Heart left ventricle (tissue), 16 donors: ENCODE results near the gene FGF8. TPM values are rescaled to one million over a fixed set of nuclear protein-coding genes. Genes with fewer than 3 reads are reported as not detected.

Experiments used
- ATAC-seq, 4 donors: fragments of 200-7000 bp; cut with Tn5 transposase; one replicate each; pipeline ENCODE4 v1.9.1; 2020 to 2022; ENCODE audit warnings: moderate library complexity in 4 of 4, mild to moderate bottlenecking in 3 of 4, moderate number of reproducible peaks in 1 of 4
- DNase-seq, 5 donors: peaks; one replicate each; pipeline ENCODE4 v3.0.0-alpha.2; 2020
- H3K27ac ChIP-seq, 12 donors: fragments of 200-600 bp; sonication (generic) in 4 of 12; one replicate each; pipeline versions ENCODE4 v1.5.0 to v1.8.0; 2016 to 2022; ENCODE audit warnings: mild to moderate bottlenecking in 2 of 12
- H3K27me3 ChIP-seq, 9 donors: fragments of 200-600 bp; sonication (generic) in 2 of 9; one replicate each; pipeline versions ENCODE4 v1.5.1 to v1.8.0; 2016 to 2022; ENCODE audit warnings: mild to moderate bottlenecking in 3 of 9
- H3K36me3 ChIP-seq, 9 donors: fragments of 200-600 bp; sonication (generic) in 2 of 9; one replicate each; pipeline versions ENCODE4 v1.5.0 to v1.8.0; 2018 to 2022; ENCODE audit warnings: mild to moderate bottlenecking in 2 of 9
- H3K4me1 ChIP-seq, 12 donors: fragments of 200-600 bp; sonication (generic) in 4 of 12; one replicate each; pipeline versions ENCODE4 v1.5.0 to v1.8.0; 2016 to 2022; ENCODE audit warnings: mild to moderate bottlenecking in 3 of 12
- H3K4me3 ChIP-seq, 12 donors: fragments of 200-600 bp; sonication (generic) in 4 of 12; one replicate each; pipeline versions ENCODE4 v1.5.0 to v1.8.0; 2017 to 2022; ENCODE audit warnings: mild to moderate bottlenecking in 9 of 12, moderate library complexity in 4 of 12
- H3K9me3 ChIP-seq, 12 donors: fragments of 200-600 bp; sonication (generic) in 4 of 12; one replicate each; pipeline versions ENCODE4 v1.5.0 to v1.8.0; 2016 to 2022; ENCODE audit warnings: mild to moderate bottlenecking in 1 of 12
- CTCF ChIP-seq, 12 donors: fragments of 200-600 bp; sonication (generic) in 4 of 12; IDR thresholded peaks; one replicate each; pipeline versions ENCODE4 v1.5.0 to v1.8.0; 2018 to 2022; ENCODE audit warnings: antibody characterized with exemption in 12 of 12, mild to moderate bottlenecking in 5 of 12
- POLR2A ChIP-seq, 2 donors: fragments of 450-650 bp; IDR thresholded peaks; one replicate each; pipeline ENCODE4 v1.6.1; 2017; ENCODE audit warnings: antibody characterized with exemption in 2 of 2, mild to moderate bottlenecking in 2 of 2, moderate library complexity in 2 of 2
- WGBS, 4 donors: extraction: QIAGEN DNeasy Blood & Tissue Kit in 2 of 4; methylation state at CpG; one replicate each; pipeline versions ENCODE4 v1.1.5 to v1.1.7; 2013 to 2018; 5-methylcytosine and 5-hydroxymethylcytosine counted together
- intact Hi-C, 10 donors: fragments of 100-400 bp; cut with DNase I; formaldehyde crosslinking; loops; one replicate each; pipeline versions ENCODE4 v1.11.1 to v1.14.2; 2022
- polyA plus RNA-seq, 2 donors: library from polyadenylated mRNA; stranded (reverse); fragments of 200-250 nt; gene quantifications; one replicate each; pipeline ENCODE4 v1.2.3, GENCODE V29; 2013
- total RNA-seq, 9 donors: library from RNA; depleted of rRNA in 2 of 9; stranded (reverse); fragments of >200 nt in 2 of 9; fragmentation: NEBNext Ultra II Directional in 3 of 9; extraction: Animal tissue kit (Norgen Biotek cat#: 25700) in 3 of 9; gene quantifications; one replicate each; pipeline versions ENCODE4 v1.1.0 to v1.2.4, GENCODE V29; 2016 to 2023
- donor health status: ischemic (EF 13 %, LVEDD 7.1; RV severe dilation, severe dysfunction).
- donor health status: healthy with polysubstance abuse.
- donor health status: DM: no; HTN: yes; CAD: no.
- donor health status: DM: no; HTN: no; CAD: no.
- donor health status: ischemic (EF 25% LVEDD 6.9; RV normal size, moderate dysfunction).
- donor health status: ischemic (EF 25% LVEDD 5.7; RV mildly dilated, moderate dysfunction).
- donor health status: healthy.
- donor health status: DM: yes; HTN: yes; CAD: no.
- donor health status: ischemic (EF 35%, LVEDD 5.7; RV mildly dilated, moderate dysfunction).
- donor health status: nonischemic (EF 11% LVEDD 7.7; RV severe dilation, severe dysfunction).
- donor health status: DM: yes; HTN: yes; CAD: no.
- donor health status: PGD.
- donor health status: ischemic (EF 29% LVEDD 5.4; RV normal size, mild dysfunction).
- donor health status: nonischemic (EF 23%, LVEDD 6.1; RV moderate dilation, normal function).

FGF8 gene
- total and polyA plus RNA-seq, 11 donors = not detected

DNA sequence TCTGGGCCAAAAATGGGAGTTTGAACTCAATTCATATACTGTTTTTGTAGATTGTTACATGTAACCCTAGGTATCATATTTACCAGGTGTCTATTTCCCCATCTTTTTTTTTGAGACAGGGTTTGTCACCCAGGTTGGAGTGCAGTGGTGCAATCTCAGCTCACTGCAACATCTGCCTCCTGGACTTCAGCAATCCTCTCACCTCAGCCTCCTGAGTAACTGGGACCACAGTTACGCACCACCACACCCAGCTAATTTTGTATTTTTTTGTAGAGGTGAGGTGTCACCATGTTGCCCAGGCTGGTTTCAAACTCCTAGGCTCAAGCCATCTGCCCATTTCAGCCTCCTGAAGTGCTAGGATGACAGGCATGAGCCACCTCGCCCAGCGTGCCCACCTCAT lies 52.7 kb downstream of the FGF8 start:
- WGBS, 4 donors = 96 to 100% (median 98%) methylated on average over 3 of the region's 3 CpGs
- Histone ChIP-seq H3K4me3 (no peak overlapping the region), H3K9me3 (no peaks in the 10 kb centered on the region), H3K36me3 (no peaks in the 10 kb centered on the region), H3K27me3 (peaks cover 0 to 11% (median 0%) of the 10 kb centered on the region in 9 donors), H3K4me1 (no peaks in the 10 kb centered on the region), H3K27ac (no peak overlapping the region)
- no peak for ATAC-seq
- no peak for DNase-seq
- TF ChIP-seq POLR2A (IDR thresholded peaks at IDR 0.05) (no peak), CTCF (IDR thresholded peaks at IDR 0.05) (no peak)
- intact Hi-C loops = no loop called here

GRCh38 chr10:101721806-101722205 lies 54.1 kb downstream of the FGF8 start:
- intact Hi-C loops = no loop called here
- Histone ChIP-seq H3K27ac (no peak overlapping the region), H3K9me3 (no peaks in the 10 kb centered on the region), H3K4me3 (no peak overlapping the region), H3K4me1 (no peaks in the 10 kb centered on the region), H3K27me3 (peaks cover 0 to 11% (median 0%) of the 10 kb centered on the region in 9 donors), H3K36me3 (no peaks in the 10 kb centered on the region)
- WGBS, 4 donors = 72 to 89% (median 73%) methylated on average over 2 of the region's 2 CpGs
- ATAC-seq (no peak), DNase-seq (no peak)
- TF ChIP-seq POLR2A (IDR thresholded peaks at IDR 0.05) = no peak
- no peak for TF ChIP-seq CTCF (IDR thresholded peaks at IDR 0.05)

GRCh38 chr10:101720606-101721230 lies 55.2 kb downstream of the FGF8 start:
- ATAC-seq (no peak), DNase-seq (no peak)
- intact Hi-C loops = no loop called here
- no peak overlapping the region for H3K4me3 ChIP-seq
- no peaks in the 10 kb centered on the region for H3K9me3 ChIP-seq
- WGBS, 4 donors = 86 to 93% (median 89%) methylated on average over 6 of the region's 6 CpGs
- H3K4me1 ChIP-seq = no peaks in the 10 kb centered on the region
- H3K36me3 ChIP-seq = no peaks in the 10 kb centered on the region
- no peak overlapping the region for H3K27ac ChIP-seq
- peaks cover 0 to 11% (median 0%) of the 10 kb centered on the region in 9 donors for H3K27me3 ChIP-seq
- TF ChIP-seq POLR2A (IDR thresholded peaks at IDR 0.05) (no peak), CTCF (IDR thresholded peaks at IDR 0.05) (no peak)

Other genes with a start within 250 kb of the FGF8 start
- gene POLL, start 187.9 kb downstream of the FGF8 start, total RNA-seq = 10 to 100 TPM; 12.3 to 21.6 (median 18.0) TPM
- 10 to 100 TPM; 13.0 to 15.8 TPM for gene POLL, start 187.9 kb downstream of the FGF8 start, polyA plus RNA-seq
- 10 to 100 TPM; 16.3 to 42.9 (median 23.2) TPM for gene DPCD, start 187.8 kb downstream of the FGF8 start, total RNA-seq
- gene DPCD, start 187.8 kb downstream of the FGF8 start, polyA plus RNA-seq = 10 to 100 TPM; 29.9 to 41.3 TPM
- gene FBXW4, start 80.9 kb downstream of the FGF8 start, total RNA-seq = 100 to 1,000 TPM in 1 of 9 donors, 10 to 100 TPM in 8; 69.7 to 116 (median 80.9) TPM
- gene FBXW4, start 80.9 kb downstream of the FGF8 start, polyA plus RNA-seq = 10 to 100 TPM; 35.8 to 82.9 TPM
- 10 to 100 TPM in 4 of 9 donors, 1 to 10 TPM in 5; 5.9 to 23.1 (median 8.3) TPM for gene NPM3, start 7.3 kb upstream of the FGF8 start, total RNA-seq
- 10 to 100 TPM; 11.0 to 24.9 TPM for gene NPM3, start 7.3 kb upstream of the FGF8 start, polyA plus RNA-seq
- 100 to 1,000 TPM in 4 of 9 donors, 10 to 100 TPM in 5; 53.8 to 164 (median 92.6) TPM for gene OGA, start 42.3 kb upstream of the FGF8 start, total RNA-seq
- 10 to 100 TPM; 42.1 to 42.4 TPM for gene OGA, start 42.3 kb upstream of the FGF8 start, polyA plus RNA-seq
- 100 to 1,000 TPM in 7 of 9 donors, 10 to 100 TPM in 2; 85.1 to 862 (median 174) TPM for gene KCNIP2, start 67.7 kb upstream of the FGF8 start, total RNA-seq
- gene KCNIP2, start 67.7 kb upstream of the FGF8 start, polyA plus RNA-seq = 100 to 1,000 TPM; 214 to 262 TPM